Fibroblast of the aortic adventitia (primary cell): ENCODE measurements around the gene AAMDC. TPM values are rescaled to one million over a fixed set of nuclear protein-coding genes. Genes with fewer than 3 reads are reported as not detected.
"Not testable (repeated sequence)": the region's sequence is repeated elsewhere in the genome, so short reads cannot be mapped to it uniquely, and the experiment has no call there.

Experiments
- DNase-seq: peaks from one replicate; pipeline ENCODE4 v3.0.0-alpha.2; 2010; ENCODE audit warnings: low read depth
- H3K4me3 ChIP-seq: 2 replicates; pipeline ENCODE4 v1.5.1; 2011; ENCODE audit warnings: low read depth, mild to moderate bottlenecking, control low read depth, low read length, moderate library complexity
- small RNA-seq: library from RNA; depleted of rRNA; stranded (forward); fragments of <200 nt; gene quantifications from one replicate; pipeline ENCODE3, GENCODE V24; 2012
- total RNA-seq: library from RNA; depleted of rRNA; stranded (reverse); fragments of >200 nt; gene quantifications from 2 replicates; pipeline ENCODE4 v1.2.3, GENCODE V29; 2012; ENCODE audit warnings: low replicate concordance
- TF ChIP-seq, protein P1 (sequence below): IDR thresholded peaks from 2 replicates; pipeline ENCODE4 v1.5.1; 2011; ENCODE audit warnings: mild to moderate bottlenecking, low read length, control low read depth, inconsistent platforms; ENCODE audit not compliant: insufficient read depth

The AAMDC gene
- total RNA-seq, 1 donor: 28.8 TPM

DNA sequence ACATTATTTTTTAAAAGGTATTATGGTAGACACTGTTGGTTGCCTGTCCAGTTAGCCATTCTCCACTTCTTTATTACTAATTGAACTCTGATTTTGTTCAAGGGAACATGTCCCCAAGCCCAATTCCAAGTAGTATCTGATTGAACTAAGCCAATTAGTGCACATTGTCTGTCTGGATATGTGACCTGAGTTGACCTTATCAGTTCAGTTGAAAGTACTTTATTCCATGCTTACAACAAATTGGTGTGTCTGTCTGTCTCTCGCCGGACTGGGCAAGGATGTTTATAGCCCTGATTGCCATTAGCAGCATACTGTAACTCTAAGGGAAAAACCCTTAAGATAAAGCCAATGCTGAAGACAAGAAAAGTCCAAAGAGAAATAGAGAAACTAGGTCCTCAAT is 87.9 kb downstream of the AAMDC start:
- no peak overlapping the region for H3K4me3 ChIP-seq
- TF ChIP-seq, protein P1, sequence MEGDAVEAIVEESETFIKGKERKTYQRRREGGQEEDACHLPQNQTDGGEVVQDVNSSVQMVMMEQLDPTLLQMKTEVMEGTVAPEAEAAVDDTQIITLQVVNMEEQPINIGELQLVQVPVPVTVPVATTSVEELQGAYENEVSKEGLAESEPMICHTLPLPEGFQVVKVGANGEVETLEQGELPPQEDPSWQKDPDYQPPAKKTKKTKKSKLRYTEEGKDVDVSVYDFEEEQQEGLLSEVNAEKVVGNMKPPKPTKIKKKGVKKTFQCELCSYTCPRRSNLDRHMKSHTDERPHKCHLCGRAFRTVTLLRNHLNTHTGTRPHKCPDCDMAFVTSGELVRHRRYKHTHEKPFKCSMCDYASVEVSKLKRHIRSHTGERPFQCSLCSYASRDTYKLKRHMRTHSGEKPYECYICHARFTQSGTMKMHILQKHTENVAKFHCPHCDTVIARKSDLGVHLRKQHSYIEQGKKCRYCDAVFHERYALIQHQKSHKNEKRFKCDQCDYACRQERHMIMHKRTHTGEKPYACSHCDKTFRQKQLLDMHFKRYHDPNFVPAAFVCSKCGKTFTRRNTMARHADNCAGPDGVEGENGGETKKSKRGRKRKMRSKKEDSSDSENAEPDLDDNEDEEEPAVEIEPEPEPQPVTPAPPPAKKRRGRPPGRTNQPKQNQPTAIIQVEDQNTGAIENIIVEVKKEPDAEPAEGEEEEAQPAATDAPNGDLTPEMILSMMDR: no peak
- no peak for DNase-seq

DNA sequence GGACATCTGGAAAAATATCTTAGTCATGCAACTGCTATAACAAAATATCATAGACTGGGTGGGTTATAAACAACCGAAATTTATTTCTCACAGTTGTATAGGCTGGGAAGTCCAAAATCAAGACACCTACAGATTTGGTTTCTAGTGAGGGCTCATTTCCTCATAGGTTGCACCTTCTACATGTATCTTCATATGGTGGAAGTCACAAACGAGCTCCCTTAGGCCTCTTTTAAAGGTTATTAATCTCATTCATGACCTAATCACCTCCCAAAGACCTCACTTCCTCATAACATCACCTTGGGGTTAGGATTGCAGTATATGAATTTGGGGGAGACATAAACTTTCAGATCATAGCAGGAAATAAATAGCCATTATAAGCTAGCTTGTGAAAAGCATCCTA is 88.3 kb downstream of the AAMDC start:
- TF ChIP-seq, protein P1: no peak
- H3K4me3 ChIP-seq: no peak overlapping the region
- DNase-seq: no peak

DNA sequence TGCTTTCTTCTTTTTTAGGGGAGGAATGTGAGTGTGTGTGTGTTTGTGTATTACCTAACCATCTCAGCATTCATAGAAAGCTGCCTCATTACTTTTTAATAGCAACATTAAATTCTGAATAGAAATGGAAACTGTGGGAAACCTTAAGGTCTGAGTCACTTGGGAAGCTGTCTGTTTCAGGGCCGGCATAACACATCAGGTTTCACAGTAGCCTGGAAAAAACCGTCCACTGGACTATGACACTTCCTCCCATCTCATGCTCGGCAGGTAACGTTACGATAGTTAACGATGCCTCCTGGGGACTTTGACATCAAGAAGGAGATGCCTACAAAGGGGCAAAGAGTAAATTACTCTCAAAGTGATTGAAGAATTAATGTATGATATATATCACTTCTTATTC is 89.9 kb downstream of the AAMDC start:
- not testable (repeated sequence) for DNase-seq, H3K4me3 ChIP-seq

DNA sequence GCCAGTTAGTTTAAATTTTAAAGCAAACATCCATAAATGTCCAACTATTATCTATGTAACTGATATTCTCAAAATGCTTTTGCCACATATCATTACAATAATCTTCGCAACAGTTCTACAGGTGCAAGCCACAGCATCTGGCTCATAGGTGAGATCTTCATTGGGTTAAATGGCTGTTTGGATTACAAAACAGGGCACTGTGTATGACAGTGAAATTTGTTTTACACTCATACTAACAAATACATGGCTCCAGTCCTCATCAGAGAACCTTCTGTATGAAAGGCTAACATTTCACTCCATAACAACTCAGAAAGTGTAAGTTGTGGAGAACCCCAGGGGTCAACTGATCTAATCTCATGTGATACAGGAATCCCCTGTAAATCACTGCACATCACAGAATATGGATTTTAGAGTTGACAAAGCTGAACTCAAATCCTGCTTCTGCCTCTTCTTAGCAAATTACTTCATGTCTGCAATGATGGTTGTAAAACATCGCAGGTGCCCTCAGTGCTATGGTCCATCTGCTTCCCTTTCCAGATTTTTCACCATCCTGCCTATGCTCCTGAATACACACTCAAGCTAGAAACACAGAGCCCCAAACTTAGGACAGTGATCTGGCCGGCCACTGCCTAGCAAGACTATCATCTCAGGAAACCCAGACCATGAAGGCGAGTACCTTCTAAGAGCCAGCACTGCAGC is 92.8 kb downstream of the AAMDC start:
- not testable (repeated sequence) for H3K4me3 ChIP-seq
- DNase-seq: peak; percentile 30

DNA sequence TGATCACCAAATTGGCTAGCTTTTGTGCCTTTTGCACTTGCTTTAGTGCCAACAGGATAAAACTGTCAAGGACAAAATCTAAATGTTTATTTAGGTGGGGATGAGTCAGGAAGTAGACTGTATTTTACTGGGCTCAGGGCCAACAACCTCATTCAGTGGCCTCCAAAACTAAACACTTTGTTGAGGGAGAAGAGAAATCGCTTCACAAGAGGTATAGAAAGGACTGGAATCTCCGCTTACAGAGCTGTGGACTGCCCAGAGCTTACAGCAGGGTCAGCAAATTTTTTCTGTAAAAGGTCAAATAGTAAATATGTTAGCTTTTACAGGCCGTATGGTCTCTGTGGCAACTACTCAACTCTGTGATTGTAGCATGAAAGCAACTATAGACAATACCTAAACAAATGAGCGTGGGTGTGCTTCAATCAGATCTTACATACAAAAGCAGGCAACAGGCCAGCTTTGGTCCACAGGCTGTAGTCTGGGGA is 93.4 kb downstream of the AAMDC start:
- H3K4me3 ChIP-seq: not testable (repeated sequence)
- DNase-seq: peak; percentile 88

DNA sequence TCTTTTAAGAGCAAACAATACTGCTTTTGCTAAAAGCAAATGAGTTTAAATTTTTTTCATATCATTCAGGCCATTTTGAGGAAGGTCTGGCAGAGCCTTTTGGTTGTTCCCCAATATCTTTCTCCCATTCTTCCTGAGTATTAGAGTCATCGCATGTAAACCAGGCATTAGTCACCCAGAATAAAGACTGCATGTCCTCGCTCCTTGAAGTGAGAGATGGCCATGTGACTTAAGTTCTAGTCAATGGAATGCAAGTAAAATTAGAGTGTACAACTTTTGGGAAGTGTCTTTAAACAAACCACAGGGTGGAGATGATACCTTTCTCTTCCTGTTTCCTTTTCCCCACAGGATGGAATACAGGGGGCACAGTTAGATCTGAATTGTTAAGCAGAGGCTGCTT is 96.8 kb downstream of the AAMDC start:
- not testable (repeated sequence) for H3K4me3 ChIP-seq, DNase-seq

Small RNAs within 50 kb of the gene (small RNA-seq; reads per million reads assigned to genes)
- not detected for gene AP002812.4

Other genes with a start within 250 kb of the AAMDC start
- gene AQP11, start 231.2 kb upstream of the AAMDC start, total RNA-seq: 2.8 and 3.3 TPM in 2 replicates
- gene CLNS1A, start 183.3 kb upstream of the AAMDC start, total RNA-seq: 116 and 419 TPM in 2 replicates
- gene RSF1, start 422 bp upstream of the AAMDC start, total RNA-seq: 44.5 and 293 TPM in 2 replicates
- 24.1 and 52.6 TPM in 2 replicates for gene INTS4, start 173.5 kb downstream of the AAMDC start, total RNA-seq
- 0.45 TPM in 1 of 2 replicates, not detected in the other for gene KCTD14, start 202.1 kb downstream of the AAMDC start, total RNA-seq
- gene THRSP, start 242.7 kb downstream of the AAMDC start, total RNA-seq: not detected in 2 replicates